Endothelial cell (in vitro differentiated cells): ENCODE measurements around the gene MRNIP. TPM values are rescaled to one million over a fixed set of nuclear protein-coding genes. Genes with fewer than 3 reads are reported as not detected.

ENCODE experiments used
- DNase-seq: peaks from one replicate; pipeline ENCODE4 v3.0.0; 2021; ENCODE audit warnings: low spot score
- H3K27ac Mint-ChIP-seq: one replicate; pipeline ENCODE4 v1.8.0; 2021; ENCODE audit warnings: mixed read lengths, inconsistent platforms; ENCODE audit not compliant: unreplicated experiment
- H3K27me3 Mint-ChIP-seq: one replicate; pipeline ENCODE4 v1.8.0; 2021; ENCODE audit warnings: mild to moderate bottlenecking, moderate library complexity, mixed read lengths, inconsistent platforms; ENCODE audit not compliant: unreplicated experiment
- H3K36me3 Mint-ChIP-seq: one replicate; pipeline ENCODE4 v1.8.0; 2021; ENCODE audit warnings: mild to moderate bottlenecking, low read depth, mixed read lengths, inconsistent platforms; ENCODE audit not compliant: unreplicated experiment
- H3K4me1 Mint-ChIP-seq: one replicate; pipeline ENCODE4 v1.8.0; 2021; ENCODE audit warnings: mild to moderate bottlenecking, mixed read lengths, inconsistent platforms; ENCODE audit not compliant: unreplicated experiment
- H3K4me3 Mint-ChIP-seq: one replicate; pipeline ENCODE4 v1.8.0; 2021; ENCODE audit warnings: mild to moderate bottlenecking, mixed read lengths, inconsistent platforms; ENCODE audit not compliant: unreplicated experiment
- H3K9me3 Mint-ChIP-seq: one replicate; pipeline ENCODE4 v1.8.0; 2021; ENCODE audit warnings: mixed read lengths, inconsistent platforms; ENCODE audit not compliant: unreplicated experiment
- CTCF ChIP-seq: fragments of 200-600 bp; sonication (generic); IDR thresholded peaks from one replicate; pipeline ENCODE4 v1.5.0; 2021; ENCODE audit warnings: antibody characterized with exemption; ENCODE audit not compliant: unreplicated experiment
- total RNA-seq: library from RNA; stranded (reverse); fragmentation: NEBNext Ultra II Directional; extraction: Animal tissue kit (Norgen Biotek cat#: 25700); gene quantifications from one replicate; pipeline ENCODE4 v1.2.1, GENCODE V29; 2021; ENCODE audit not compliant: unreplicated experiment

MRNIP gene
- total RNA-seq, 1 donor from 2014 or later: 38.5 TPM

GRCh38 chr5:179806250-179807048 is 52.2 kb downstream of the MRNIP start, which contains the start of gene MGAT4B:
Gene MGAT4B (minus strand): TSS chr5:179806866. CDS start chr5:179806583, 283 bp downstream.
- TF ChIP-seq CTCF: no peak
- H3K4me1 Mint-ChIP-seq: peaks cover 8% of the 10 kb centered on the region
- peaks cover 11% of the 10 kb centered on the region for H3K36me3 Mint-ChIP-seq
- peak; percentile 58 for DNase-seq
- no peak within 1 kb of the TSS for H3K27ac Mint-ChIP-seq
- peak within 1 kb of the TSS; percentile 87 for H3K4me3 Mint-ChIP-seq
- H3K9me3 Mint-ChIP-seq: no peaks in the 10 kb centered on the region
- H3K27me3 Mint-ChIP-seq: peaks cover 11% of the 10 kb centered on the region

- peak overlapping the region; percentile 88 for H3K4me3 Mint-ChIP-seq
- peak; percentile 40 for DNase-seq
- H3K4me1 Mint-ChIP-seq: peaks cover 8% of the 10 kb centered on the region
- no peaks in the 10 kb centered on the region for H3K9me3 Mint-ChIP-seq
- H3K27me3 Mint-ChIP-seq: peaks cover 13% of the 10 kb centered on the region
- peaks cover 11% of the 10 kb centered on the region for H3K36me3 Mint-ChIP-seq
- TF ChIP-seq CTCF: no peak
- H3K27ac Mint-ChIP-seq: no peak overlapping the region
Measured at GRCh38 chr5:179805529-179806249, 52.9 kb downstream of the MRNIP start.

- no peak for TF ChIP-seq CTCF
- Mint-ChIP-seq H3K27me3 (peaks cover 13% of the 10 kb centered on the region), H3K36me3 (peaks cover 11% of the 10 kb centered on the region), H3K27ac (no peak overlapping the region), H3K4me3 (peak overlapping the region; percentile 88), H3K9me3 (no peaks in the 10 kb centered on the region), H3K4me1 (peaks cover 8% of the 10 kb centered on the region)
- no peak for DNase-seq
Measured at GRCh38 chr5:179805070-179805528, 53.5 kb downstream of the MRNIP start.

GRCh38 chr5:179804555-179804947 is 54.1 kb downstream of the MRNIP start:
- H3K4me3 Mint-ChIP-seq: peak overlapping the region; percentile 88
- peaks cover 8% of the 10 kb centered on the region for H3K4me1 Mint-ChIP-seq
- no peak for TF ChIP-seq CTCF
- no peak overlapping the region for H3K27ac Mint-ChIP-seq
- H3K36me3 Mint-ChIP-seq: peaks cover 15% of the 10 kb centered on the region
- no peaks in the 10 kb centered on the region for H3K9me3 Mint-ChIP-seq
- peaks cover 13% of the 10 kb centered on the region for H3K27me3 Mint-ChIP-seq
- DNase-seq: no peak
